Memory B cell (primary cell): ENCODE measurements around the gene PGP.
A peak's percentile ranks its signal among the peaks of the same experiment; 100 is the strongest.

Experiments used
- ATAC-seq: fragments of 150-1000 bp; cut with Tn5 transposase; 2 replicates; pipeline ENCODE4 v1.10.0; 2021; ENCODE audit warnings: low read depth, mild to moderate bottlenecking, moderate library complexity
- DNase-seq, 2 donors: peaks; one replicate each; pipeline ENCODE4 v3.0.0; 2022; ENCODE audit warnings: low spot score in 2 of 2
- H3K27ac Mint-ChIP-seq: one replicate; pipeline ENCODE4 v1.8.0; 2022; ENCODE audit warnings: mild to moderate bottlenecking, moderate library complexity, mixed read lengths
- H3K27me3 Mint-ChIP-seq: one replicate; pipeline ENCODE4 v1.8.0; 2022; ENCODE audit warnings: mixed read lengths
- H3K36me3 Mint-ChIP-seq: one replicate; pipeline ENCODE4 v1.8.0; 2022; ENCODE audit warnings: mild to moderate bottlenecking, mixed read lengths
- H3K4me1 Mint-ChIP-seq: one replicate; pipeline ENCODE4 v1.8.0; 2022; ENCODE audit warnings: mixed read lengths
- H3K4me3 Mint-ChIP-seq: one replicate; pipeline ENCODE4 v1.8.0; 2022; ENCODE audit warnings: mild to moderate bottlenecking, moderate library complexity, mixed read lengths
- H3K9me3 Mint-ChIP-seq: one replicate; pipeline ENCODE4 v1.8.0; 2022; ENCODE audit warnings: mixed read lengths

Gene PGP

DNA sequence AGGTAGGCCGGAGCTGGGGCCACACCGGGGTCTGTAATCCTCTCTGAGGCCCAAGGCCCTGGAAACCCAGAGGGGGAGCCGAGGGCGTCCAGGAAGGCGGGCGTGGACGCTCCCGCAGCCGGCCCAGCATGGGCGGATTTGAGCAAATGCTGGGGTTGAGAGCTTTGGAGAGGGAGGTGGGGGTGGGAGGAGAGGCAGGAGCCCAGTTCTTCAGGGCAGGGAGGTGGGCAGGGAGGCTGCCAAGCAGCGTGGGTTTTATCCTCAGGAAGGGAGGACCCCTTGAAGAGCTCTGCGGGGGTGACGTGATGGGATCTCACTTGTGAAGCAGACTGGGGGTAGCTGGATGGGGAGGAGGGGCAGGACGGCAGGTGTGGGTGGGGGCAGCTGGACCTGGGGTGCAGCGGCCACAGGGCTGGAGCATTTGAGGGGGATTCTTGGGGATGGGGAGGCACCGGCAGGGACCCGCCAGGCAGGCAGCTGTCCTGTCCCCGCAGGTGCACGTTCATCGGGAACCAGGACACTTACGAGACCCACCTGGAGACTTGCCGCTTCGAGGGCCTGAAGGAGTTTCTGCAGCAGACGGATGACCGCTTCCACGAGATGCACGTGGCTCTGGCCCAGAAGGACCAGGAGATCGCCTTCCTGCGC is 41.8 kb downstream of the PGP start:
- no peaks in the 10 kb centered on the region for H3K27me3 Mint-ChIP-seq
- H3K36me3 Mint-ChIP-seq = peaks cover 14% of the 10 kb centered on the region
- H3K27ac Mint-ChIP-seq = no peak overlapping the region
- H3K9me3 Mint-ChIP-seq = no peaks in the 10 kb centered on the region
- no peaks in the 10 kb centered on the region for H3K4me1 Mint-ChIP-seq
- DNase-seq (no peak), ATAC-seq (no peak)
- H3K4me3 Mint-ChIP-seq = no peak overlapping the region

DNA sequence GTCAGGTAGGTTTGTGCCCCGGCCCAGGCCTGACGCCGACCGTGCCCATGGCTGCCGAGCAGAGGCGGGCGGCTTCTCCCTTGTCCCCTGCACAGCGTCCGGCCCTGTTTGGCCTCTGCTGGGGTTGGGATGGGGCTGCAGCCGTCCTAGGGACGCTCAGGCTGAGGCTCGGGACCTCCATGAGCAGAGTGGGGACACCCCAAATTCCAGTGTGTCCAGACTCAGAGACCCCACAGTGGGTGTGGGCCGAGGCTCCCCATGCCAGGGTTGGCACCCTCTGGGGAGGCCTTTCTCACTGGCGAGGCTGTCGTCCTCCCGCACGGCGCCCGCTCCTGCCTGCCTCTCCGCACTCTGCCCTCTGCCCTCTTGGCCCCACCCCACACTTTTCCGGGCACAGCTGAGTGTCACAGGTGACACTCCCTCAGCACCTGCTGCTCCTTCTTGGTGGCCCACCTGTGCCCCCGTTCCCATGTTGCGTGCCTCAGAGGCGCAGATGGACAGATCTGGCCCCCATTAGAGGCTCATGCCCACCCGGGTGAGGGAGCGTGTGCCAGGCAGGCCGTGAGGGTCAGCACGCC is 43.0 kb downstream of the PGP start:
- DNase-seq = no peak
- Mint-ChIP-seq H3K27ac (no peak overlapping the region), H3K9me3 (no peaks in the 10 kb centered on the region), H3K36me3 (peaks cover 14% of the 10 kb centered on the region), H3K4me3 (no peak overlapping the region), H3K27me3 (no peaks in the 10 kb centered on the region), H3K4me1 (no peaks in the 10 kb centered on the region)
- no peak for ATAC-seq

DNA sequence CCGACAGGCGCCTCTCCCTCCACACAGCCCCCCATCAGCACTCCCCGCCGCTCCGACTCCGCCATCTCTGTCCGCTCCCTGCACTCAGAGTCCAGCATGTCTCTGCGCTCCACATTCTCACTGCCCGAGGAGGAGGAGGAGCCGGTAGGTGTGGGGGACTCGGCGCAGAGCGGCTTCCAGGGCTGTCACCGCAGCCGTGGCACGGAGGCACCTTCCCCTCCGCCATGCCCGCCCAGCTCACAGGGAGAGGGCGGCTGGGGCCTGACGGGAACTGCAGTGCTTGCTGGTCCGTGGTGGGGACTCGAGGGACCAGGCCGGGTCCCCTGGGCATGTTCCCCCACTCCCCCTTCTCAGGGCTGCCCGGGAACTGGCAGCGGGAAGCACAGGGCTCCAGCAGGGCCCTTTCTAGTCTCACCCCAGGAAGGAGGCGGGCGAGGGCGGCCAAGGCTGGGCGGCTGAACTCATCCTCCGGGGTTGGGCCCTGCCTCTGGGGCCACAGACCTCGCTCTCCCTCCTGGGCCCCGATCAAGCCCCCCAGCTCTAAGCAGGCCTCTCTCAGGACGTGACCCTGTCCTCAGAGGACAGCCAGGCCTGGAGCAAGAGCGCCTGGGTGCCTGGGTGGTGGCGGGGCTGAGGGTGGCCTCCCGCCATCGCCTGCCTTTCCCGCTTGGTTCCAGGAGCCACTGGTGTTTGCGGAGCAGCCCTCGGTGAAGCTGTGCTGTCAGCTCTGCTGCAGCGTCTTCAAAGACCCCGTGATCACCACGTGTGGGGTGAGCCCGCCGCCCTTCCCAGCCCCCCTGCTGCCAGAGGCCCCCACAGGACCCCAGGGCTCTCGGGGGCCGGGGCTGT is 43.8 kb downstream of the PGP start:
- DNase-seq (no peak), ATAC-seq (no peak)
- peaks cover 18% of the 10 kb centered on the region for H3K36me3 Mint-ChIP-seq
- H3K9me3 Mint-ChIP-seq = no peaks in the 10 kb centered on the region
- no peaks in the 10 kb centered on the region for H3K4me1 Mint-ChIP-seq
- H3K27me3 Mint-ChIP-seq = no peaks in the 10 kb centered on the region
- no peak overlapping the region for H3K4me3 Mint-ChIP-seq
- no peak overlapping the region for H3K27ac Mint-ChIP-seq

DNA sequence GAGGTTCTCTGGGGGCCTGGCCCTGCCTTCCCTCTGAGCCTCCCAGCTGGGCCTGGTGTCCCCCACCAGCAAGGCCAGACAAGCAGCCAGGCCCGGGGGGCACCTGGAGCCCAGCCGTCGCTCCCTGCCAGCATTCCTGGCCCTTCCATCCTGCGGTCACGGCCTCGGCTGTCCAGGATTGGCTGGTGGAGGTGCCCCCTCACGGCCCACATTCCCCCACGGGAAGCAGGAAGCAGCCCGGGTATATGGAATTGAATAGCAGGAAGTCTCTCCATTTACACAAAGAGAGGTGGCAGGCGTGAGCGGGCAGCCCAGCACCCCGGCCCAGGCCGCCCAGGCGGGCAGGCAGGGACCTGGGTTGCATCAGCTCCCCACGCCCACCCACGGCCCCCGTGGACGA is 44.6 kb downstream of the PGP start:
- no peak for DNase-seq
- no peak overlapping the region for H3K4me3 Mint-ChIP-seq
- no peaks in the 10 kb centered on the region for H3K4me1 Mint-ChIP-seq
- no peak for ATAC-seq
- H3K36me3 Mint-ChIP-seq = peaks cover 18% of the 10 kb centered on the region
- H3K9me3 Mint-ChIP-seq = no peaks in the 10 kb centered on the region
- H3K27ac Mint-ChIP-seq = no peak overlapping the region
- H3K27me3 Mint-ChIP-seq = no peaks in the 10 kb centered on the region

DNA sequence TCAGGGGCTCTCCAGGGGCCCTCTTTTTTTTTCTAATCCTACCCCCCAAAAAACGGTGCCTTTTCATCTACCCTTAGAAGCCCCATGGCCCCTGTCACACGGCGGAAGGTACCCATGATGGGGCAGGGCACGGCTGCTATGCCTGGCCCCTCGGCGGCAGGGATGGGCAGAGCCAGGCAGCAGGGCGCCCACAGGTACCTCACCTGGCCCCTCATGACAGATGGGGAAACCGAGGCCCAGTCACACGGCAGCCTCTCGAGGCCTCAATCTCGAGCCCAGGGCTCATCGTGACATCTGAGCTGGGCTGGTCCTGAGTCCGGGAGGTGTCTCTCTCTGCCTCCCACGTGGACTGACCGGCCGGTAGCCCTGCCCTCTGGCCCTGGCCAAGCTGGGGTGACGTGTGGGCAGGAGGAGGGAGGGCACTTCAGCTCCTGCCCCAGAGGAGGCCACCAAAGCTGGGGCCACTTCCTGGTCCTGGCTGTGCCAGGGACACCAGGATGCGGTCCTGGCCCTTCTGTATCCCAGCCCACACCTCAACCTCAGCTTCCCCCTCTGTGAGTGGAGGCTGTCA is 47.5 kb downstream of the PGP start:
- Mint-ChIP-seq H3K27me3 (no peaks in the 10 kb centered on the region), H3K4me3 (no peak overlapping the region), H3K36me3 (peaks cover 8% of the 10 kb centered on the region), H3K9me3 (no peaks in the 10 kb centered on the region), H3K4me1 (peaks cover 2% of the 10 kb centered on the region), H3K27ac (no peak overlapping the region)
- DNase-seq (no peak), ATAC-seq (no peak)

DNA sequence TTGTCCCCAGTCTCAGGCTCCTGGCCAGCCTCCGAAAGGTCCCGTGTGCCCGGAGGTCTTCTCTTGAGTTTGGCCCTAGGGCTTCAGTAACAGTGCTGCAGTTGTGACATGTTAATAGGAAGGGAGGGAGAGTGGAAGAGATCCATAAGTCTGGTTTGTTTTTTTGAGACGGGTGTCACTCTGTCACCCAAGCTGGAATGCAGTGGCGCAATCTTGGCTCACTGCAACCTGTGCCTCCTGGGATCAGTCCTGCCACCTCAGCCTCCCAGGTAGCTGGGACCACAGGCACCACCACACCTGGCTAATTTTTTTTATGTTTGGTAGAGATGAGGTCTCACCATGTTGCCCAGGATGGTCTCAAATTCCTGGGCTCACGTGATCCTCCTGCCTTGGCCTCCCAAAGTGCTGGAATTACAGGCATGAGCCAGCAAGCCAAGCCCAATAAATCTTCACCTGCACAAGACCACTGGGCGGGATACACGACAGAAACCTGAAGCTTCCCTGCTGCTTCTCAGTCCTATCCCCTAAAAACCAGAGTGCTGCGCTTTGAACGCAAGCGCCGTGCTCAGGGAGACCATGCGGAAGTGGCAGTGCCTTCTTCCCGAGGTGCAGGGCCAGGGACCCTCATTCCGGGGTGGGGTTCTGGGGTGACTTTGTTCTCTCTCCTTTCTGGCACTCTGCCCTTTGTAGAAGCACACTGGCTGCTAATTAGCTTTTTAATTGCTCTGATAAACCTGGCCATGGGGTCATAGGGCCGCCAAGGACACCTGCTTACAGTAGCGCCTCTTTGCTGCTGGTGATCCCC is 48.2 kb downstream of the PGP start:
- Mint-ChIP-seq H3K4me1 (peaks cover 6% of the 10 kb centered on the region), H3K27me3 (no peaks in the 10 kb centered on the region), H3K27ac (no peak overlapping the region), H3K4me3 (no peak overlapping the region), H3K36me3 (peaks cover 8% of the 10 kb centered on the region), H3K9me3 (no peaks in the 10 kb centered on the region)
- ATAC-seq = no peak
- DNase-seq = no peak

DNA sequence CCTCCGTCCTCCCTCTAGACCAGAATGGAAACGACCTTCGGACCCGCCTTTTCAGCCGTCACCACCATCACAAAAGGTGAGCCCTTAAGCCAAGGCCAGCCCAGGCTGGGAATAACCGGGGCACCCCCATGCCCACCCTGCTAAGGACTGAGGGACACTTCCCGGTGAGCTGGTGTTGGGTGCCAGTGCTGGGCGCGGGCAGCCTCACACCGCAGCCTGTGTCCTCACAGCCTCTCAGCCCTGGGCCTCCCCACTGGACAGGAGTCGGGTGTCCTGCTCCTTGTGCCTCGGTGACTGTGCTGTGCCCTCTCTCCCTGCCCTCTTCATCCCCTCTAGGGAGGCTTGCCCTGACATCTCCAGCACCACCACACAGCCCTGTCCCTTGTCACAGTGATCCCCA is 48.8 kb downstream of the PGP start:
- Mint-ChIP-seq H3K36me3 (peaks cover 8% of the 10 kb centered on the region), H3K27me3 (no peaks in the 10 kb centered on the region), H3K4me3 (no peak overlapping the region), H3K9me3 (no peaks in the 10 kb centered on the region), H3K27ac (no peak overlapping the region), H3K4me1 (peaks cover 9% of the 10 kb centered on the region)
- DNase-seq (no peak), ATAC-seq (no peak)

DNA sequence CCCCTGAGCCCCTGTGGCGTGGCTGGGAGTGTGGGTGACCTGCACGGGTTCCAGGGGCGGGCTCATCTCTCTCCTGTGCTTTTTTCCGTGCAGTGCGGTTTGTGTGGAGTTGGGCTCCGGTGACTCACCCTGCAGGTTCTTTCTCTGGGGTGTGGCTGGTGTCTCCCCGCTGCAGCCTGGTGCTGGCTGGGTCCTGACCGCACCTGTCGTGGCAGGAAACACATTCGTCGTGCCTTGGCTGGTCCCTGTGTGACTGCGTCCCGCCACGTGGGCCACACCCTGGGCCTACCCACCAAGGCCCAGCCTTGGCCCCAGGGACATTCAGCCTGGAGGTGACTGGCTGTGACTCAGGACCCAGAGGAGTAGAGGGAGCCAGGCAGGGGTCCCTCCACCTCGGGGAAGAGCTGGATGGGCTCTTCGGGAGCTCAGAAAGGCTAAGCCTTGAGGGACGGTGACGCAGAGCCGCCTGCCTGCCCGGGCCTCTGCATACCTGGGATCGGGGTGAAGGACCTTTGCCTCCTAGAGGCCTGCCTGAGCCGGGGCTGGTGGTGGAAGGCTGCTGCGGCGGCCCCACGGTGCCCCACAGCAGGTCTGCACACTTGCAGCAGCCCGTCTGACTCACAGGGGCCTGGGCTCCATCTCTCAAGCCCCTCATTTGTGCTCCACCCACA is 51.3 kb downstream of the PGP start:
- no peak for ATAC-seq

DNA sequence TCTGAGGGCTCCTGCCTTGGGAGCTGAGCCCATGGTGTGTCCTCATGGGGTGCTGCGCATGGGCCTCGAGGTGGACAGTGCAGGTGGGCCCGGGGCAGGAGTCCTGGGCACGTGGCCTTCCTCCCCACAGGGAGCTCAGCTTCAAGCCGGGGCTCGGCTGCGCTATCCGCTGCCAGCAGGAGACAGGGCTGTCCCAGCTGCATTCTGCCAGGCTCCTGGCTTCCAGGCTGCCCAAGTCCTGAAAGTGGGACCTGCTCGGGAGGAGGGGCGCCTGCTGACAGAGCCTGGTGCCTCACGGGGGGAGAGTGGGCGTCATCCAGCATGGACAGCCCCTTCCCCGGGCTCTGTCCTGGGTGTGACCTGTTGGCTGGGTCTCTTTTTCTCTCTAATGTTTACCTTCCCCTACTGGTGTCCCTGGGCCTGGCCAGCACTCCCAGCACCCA is 51.9 kb downstream of the PGP start:
- no peak for ATAC-seq
- Mint-ChIP-seq H3K27ac (no peak overlapping the region), H3K27me3 (no peaks in the 10 kb centered on the region), H3K4me1 (peaks cover 26% of the 10 kb centered on the region), H3K4me3 (no peak overlapping the region), H3K9me3 (no peaks in the 10 kb centered on the region), H3K36me3 (peaks cover 6% of the 10 kb centered on the region)
- DNase-seq = no peak

More for the DNA sequence above, 51.3 kb downstream of the PGP start:
- no peaks in the 10 kb centered on the region for H3K27me3 Mint-ChIP-seq
- peak overlapping the region; percentile 51 for H3K27ac Mint-ChIP-seq
- H3K4me3 Mint-ChIP-seq = no peak overlapping the region
- no peaks in the 10 kb centered on the region for H3K9me3 Mint-ChIP-seq
- DNase-seq = no peak
- H3K4me1 Mint-ChIP-seq = peaks cover 20% of the 10 kb centered on the region
- H3K36me3 Mint-ChIP-seq = peaks cover 8% of the 10 kb centered on the region

DNA sequence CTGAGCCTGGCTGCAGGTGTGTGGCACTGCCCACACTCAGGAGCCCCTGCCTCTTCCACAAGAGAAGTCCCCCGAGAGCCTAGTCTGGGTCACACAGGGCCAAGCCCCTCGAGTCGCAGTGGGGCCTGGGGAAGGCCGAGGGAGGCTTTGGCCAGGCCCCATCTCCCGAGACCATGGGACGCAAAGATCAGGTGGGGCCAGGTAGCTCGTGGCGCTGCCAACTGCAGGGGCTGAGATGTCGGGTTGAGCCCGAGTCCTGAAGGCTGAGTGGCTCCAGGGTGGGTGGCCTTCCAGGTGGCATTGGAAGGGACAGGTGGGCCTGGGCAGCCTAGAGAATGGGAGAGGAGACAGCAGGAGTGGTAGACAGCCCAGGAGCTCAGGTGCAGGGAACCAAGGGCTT is 52.7 kb downstream of the PGP start:
- Mint-ChIP-seq H3K27ac (peak overlapping the region; percentile 90), H3K27me3 (no peaks in the 10 kb centered on the region), H3K4me1 (peaks cover 32% of the 10 kb centered on the region), H3K36me3 (peaks cover 4% of the 10 kb centered on the region), H3K4me3 (no peak overlapping the region), H3K9me3 (no peaks in the 10 kb centered on the region)
- ATAC-seq (no peak), DNase-seq (no peak)
